Psoas muscle (tissue), 8 donors: ENCODE measurements around the gene GALM. TPM values are rescaled to one million over a fixed set of nuclear protein-coding genes. Genes with fewer than 3 reads are reported as not detected.
A peak's percentile ranks its signal among the peaks of the same experiment; 100 is the strongest.

ENCODE experiments used
- ATAC-seq, 4 donors: fragments of 200-7000 bp; cut with Tn5 transposase; one replicate each; pipeline ENCODE4 v1.9.1; 2020; ENCODE audit warnings: moderate library complexity in 3 of 4, mild to moderate bottlenecking in 2 of 4
- DNase-seq, 2 donors: peaks; one replicate each; pipeline ENCODE4 v3.0.0-alpha.2; 2020
- H3K27ac ChIP-seq: fragments of 200-600 bp; one replicate; pipeline ENCODE4 v1.8.0; 2022
- H3K27me3 ChIP-seq, 3 donors: fragments of 200-600 bp in 1 of 3; one replicate each; pipeline versions ENCODE4 v1.6.1 to v1.8.0; 2013 to 2022; ENCODE audit warnings: low read length in 2 of 3, mild to moderate bottlenecking in 2 of 3, moderate library complexity in 1 of 3; ENCODE audit not compliant: insufficient read depth in 3 of 3
- H3K36me3 ChIP-seq, 2 donors: fragments of 200-600 bp in 1 of 2; one replicate each; pipeline versions ENCODE4 v1.6.1 to v1.8.0; 2013 to 2022; ENCODE audit warnings: low read depth in 1 of 2, mild to moderate bottlenecking in 1 of 2, moderate library complexity in 1 of 2; ENCODE audit not compliant: insufficient read depth in 1 of 2
- H3K4me1 ChIP-seq: fragments of 200-600 bp; one replicate; pipeline ENCODE4 v1.8.0; 2022
- H3K4me3 ChIP-seq: fragments of 200-600 bp; one replicate; pipeline ENCODE4 v1.8.0; 2022; ENCODE audit warnings: mild to moderate bottlenecking
- H3K9me3 ChIP-seq: fragments of 200-600 bp; one replicate; pipeline ENCODE4 v1.8.0; 2022
- CTCF ChIP-seq: fragments of 200-600 bp; IDR thresholded peaks from one replicate; pipeline ENCODE4 v1.8.0; 2022; ENCODE audit warnings: antibody characterized with exemption
- WGBS, 3 donors: extraction: QIAGEN DNeasy Blood & Tissue Kit; methylation state at CpG; one replicate each; pipeline versions ENCODE4 v1.1.6 to v1.1.7; 2013; 5-methylcytosine and 5-hydroxymethylcytosine counted together
- intact Hi-C, 2 donors: fragments of 100-400 bp; cut with DNase I; formaldehyde crosslinking; loops; one replicate each; pipeline versions ENCODE4 v1.11.0 to v1.14.2; 2022
- polyA plus RNA-seq, 3 donors: library from polyadenylated mRNA; stranded (reverse); fragments of 200-250 nt; gene quantifications; one replicate each; pipeline ENCODE4 v1.2.3, GENCODE V29; 2013
- total RNA-seq, 4 donors: library from RNA; stranded (reverse); fragmentation: NEBNext Ultra II Directional in 2 of 4; extraction: Animal tissue kit (Norgen Biotek cat#: 25700) in 2 of 4; gene quantifications; one replicate each; pipeline versions ENCODE4 v1.2.1 to v1.2.4, GENCODE V29; 2021 to 2023
- donor health status: healthy with polysubstance abuse.
- donor health status: DM: no; HTN: no; CAD: no; lungs with moderate emphysema.
- donor health status: Bipolar disorder and iron deficiency.
- donor health status: healthy.
- donor health status: DM: yes; HTN: yes; CAD: no.
- donor health status: DM: no; HTN: no; CAD: no.
- donor health status: DM: no; HTN: no; CAD: no.
- donor health status: DM: yes; HTN: yes; CAD: no.

The GALM gene
- total and polyA plus RNA-seq, 7 donors = 2.0 to 16.1 (median 5.4) TPM

GRCh38 chr2:38649176-38649728 is 16.7 kb upstream of the GALM start:
- H3K4me3 ChIP-seq = no peak overlapping the region
- H3K27me3 ChIP-seq = no peaks in the 10 kb centered on the region
- no peak for TF ChIP-seq CTCF
- WGBS, 3 donors = 91 to 96% (median 94%) methylated on average over 12 of the region's 12 CpGs
- no peaks in the 10 kb centered on the region for H3K4me1 ChIP-seq
- H3K9me3 ChIP-seq = no peaks in the 10 kb centered on the region
- H3K36me3 ChIP-seq = no peaks in the 10 kb centered on the region
- no peak overlapping the region for H3K27ac ChIP-seq
- ATAC-seq (no peak), DNase-seq (no peak)
- intact Hi-C loops = no loop called here

GRCh38 chr2:38650012-38650411 is 15.9 kb upstream of the GALM start:
- no peak for TF ChIP-seq CTCF
- WGBS, 3 donors = 87 to 96% (median 91%) methylated on average over 6 of the region's 6 CpGs
- Histone ChIP-seq H3K4me1 (no peaks in the 10 kb centered on the region), H3K4me3 (no peak overlapping the region), H3K36me3 (no peaks in the 10 kb centered on the region), H3K27me3 (no peaks in the 10 kb centered on the region), H3K9me3 (no peaks in the 10 kb centered on the region), H3K27ac (no peak overlapping the region)
- intact Hi-C loops = no loop called here
- no peak for ATAC-seq
- no peak for DNase-seq

GRCh38 chr2:38650717-38651116 is 15.2 kb upstream of the GALM start:
- no peak overlapping the region for H3K27ac ChIP-seq
- H3K9me3 ChIP-seq = no peaks in the 10 kb centered on the region
- no peak for TF ChIP-seq CTCF
- intact Hi-C loops = no loop called here
- H3K27me3 ChIP-seq = no peaks in the 10 kb centered on the region
- 22 to 63% (median 31%) methylated on average over 2 of the region's 2 CpGs for WGBS, 3 donors
- ATAC-seq = peak in 2 of 4 donors; percentile 24 to 71
- no peaks in the 10 kb centered on the region for H3K36me3 ChIP-seq
- no peak for DNase-seq
- H3K4me3 ChIP-seq = no peak overlapping the region
- H3K4me1 ChIP-seq = no peaks in the 10 kb centered on the region

GRCh38 chr2:38652431-38653273 is 13.3 kb upstream of the GALM start:
- H3K36me3 ChIP-seq = no peaks in the 10 kb centered on the region
- no peak overlapping the region for H3K27ac ChIP-seq
- no peaks in the 10 kb centered on the region for H3K9me3 ChIP-seq
- H3K27me3 ChIP-seq = no peaks in the 10 kb centered on the region
- intact Hi-C loops = no loop called here
- H3K4me3 ChIP-seq = no peak overlapping the region
- WGBS, 3 donors = 80 to 85% (median 81%) methylated on average over 6 of the region's 6 CpGs
- ATAC-seq (no peak), DNase-seq (no peak)
- no peaks in the 10 kb centered on the region for H3K4me1 ChIP-seq
- no peak for TF ChIP-seq CTCF
